HepG2 (cell line): ENCODE measurements around the gene PGC. TPM values are rescaled to one million over a fixed set of nuclear protein-coding genes. Genes with fewer than 3 reads are reported as not detected.

Experiments
- CCDC6 ChIP-seq: sonication (generic); formaldehyde crosslinking; IDR thresholded peaks from 2 replicates; pipeline ENCODE4 v1.8.1; 2022; ENCODE audit warnings: mild to moderate bottlenecking, missing genetic modification reagents, moderate library complexity
- CREM ChIP-seq, 2 experiments: sonication (generic) in 1 of 2; formaldehyde crosslinking in 1 of 2; IDR thresholded peaks; 2 replicates each; pipeline versions ENCODE4 v1.4.0 to v1.6.1; 2016 to 2020; ENCODE audit warnings: antibody characterized with exemption in 1 of 2, mild to moderate bottlenecking in 1 of 2, missing genetic modification reagents in 1 of 2
- ZBTB44 ChIP-seq: sonication (generic); formaldehyde crosslinking; IDR thresholded peaks from 2 replicates; pipeline ENCODE4 v1.4.0; 2020; ENCODE audit warnings: missing genetic modification reagents
- ZNF12 ChIP-seq: sonication (generic); formaldehyde crosslinking; IDR thresholded peaks from 2 replicates; pipeline ENCODE4 v1.5.0; 2020; ENCODE audit warnings: missing genetic modification reagents
- ZNF136 ChIP-seq: sonication (generic); formaldehyde crosslinking; IDR thresholded peaks from 2 replicates; pipeline ENCODE4 v1.8.1; 2022; ENCODE audit warnings: low read depth, mild to moderate bottlenecking, moderate library complexity, missing genetic modification reagents
- ZNF33B ChIP-seq: sonication (generic); formaldehyde crosslinking; IDR thresholded peaks from 2 replicates; pipeline ENCODE4 v1.5.1; 2020; ENCODE audit warnings: mild to moderate bottlenecking, missing genetic modification reagents
- ZNF646 ChIP-seq: sonication (generic); formaldehyde crosslinking; IDR thresholded peaks from 2 replicates; pipeline ENCODE4 v1.9.0; 2021; ENCODE audit warnings: mild to moderate bottlenecking, missing genetic modification reagents
- ZNF746 ChIP-seq: sonication (generic); formaldehyde crosslinking; IDR thresholded peaks from 2 replicates; pipeline ENCODE4 v1.8.0; 2022; ENCODE audit warnings: mild to moderate bottlenecking, missing genetic modification reagents
- polyA plus RNA-seq, 8 experiments: library from polyadenylated mRNA; depleted of rRNA in 3 of 8; stranded (reverse) in 7 of 8; unstranded in 1 of 8; fragments of >200 nt; fragmentation: Illumina TruSeq in 4 of 8; extraction: Trizol in 4 of 8; gene quantifications; 2 replicates each; pipeline versions ENCODE4 v1.2.1 to v1.2.3, GENCODE V29; 2011 to 2016; ENCODE audit warnings: low read depth in 4 of 8, missing spikeins in 1 of 8, mixed read lengths in 1 of 8; ENCODE audit not compliant: insufficient read depth in 1 of 8
- total RNA-seq, 5 experiments: library from RNA; depleted of rRNA; stranded (reverse); fragments of >200 nt; fragmentation: Illumina TruSeq; extraction: Trizol; gene quantifications; 2 replicates each; pipeline ENCODE4 v1.2.3, GENCODE V29; 2016; ENCODE audit warnings: low read depth in 1 of 5
- TF ChIP-seq, protein P1 (sequence below): sonication (generic); formaldehyde crosslinking; IDR thresholded peaks from 2 replicates; pipeline ENCODE4 v1.5.1; 2020; ENCODE audit warnings: missing genetic modification reagents, mild to moderate bottlenecking, borderline replicate concordance
- TF ChIP-seq, protein P2 (sequence below): sonication (generic); formaldehyde crosslinking; conservative IDR thresholded peaks from 2 replicates; pipeline ENCODE4 v1.8.1; 2023; ENCODE audit warnings: missing genetic modification reagents
- TF ChIP-seq, protein P3 (sequence below): sonication (generic); formaldehyde crosslinking; IDR thresholded peaks from 2 replicates; pipeline ENCODE4 v1.5.1; 2020; ENCODE audit warnings: mild to moderate bottlenecking, missing genetic modification reagents, moderate library complexity

Gene PGC
- total and polyA plus RNA-seq, 2 of the 13 experiments (the other 11 are each of a cell fraction or from before 2014, with no cell fraction given) = 426 to 502 TPM

DNA sequence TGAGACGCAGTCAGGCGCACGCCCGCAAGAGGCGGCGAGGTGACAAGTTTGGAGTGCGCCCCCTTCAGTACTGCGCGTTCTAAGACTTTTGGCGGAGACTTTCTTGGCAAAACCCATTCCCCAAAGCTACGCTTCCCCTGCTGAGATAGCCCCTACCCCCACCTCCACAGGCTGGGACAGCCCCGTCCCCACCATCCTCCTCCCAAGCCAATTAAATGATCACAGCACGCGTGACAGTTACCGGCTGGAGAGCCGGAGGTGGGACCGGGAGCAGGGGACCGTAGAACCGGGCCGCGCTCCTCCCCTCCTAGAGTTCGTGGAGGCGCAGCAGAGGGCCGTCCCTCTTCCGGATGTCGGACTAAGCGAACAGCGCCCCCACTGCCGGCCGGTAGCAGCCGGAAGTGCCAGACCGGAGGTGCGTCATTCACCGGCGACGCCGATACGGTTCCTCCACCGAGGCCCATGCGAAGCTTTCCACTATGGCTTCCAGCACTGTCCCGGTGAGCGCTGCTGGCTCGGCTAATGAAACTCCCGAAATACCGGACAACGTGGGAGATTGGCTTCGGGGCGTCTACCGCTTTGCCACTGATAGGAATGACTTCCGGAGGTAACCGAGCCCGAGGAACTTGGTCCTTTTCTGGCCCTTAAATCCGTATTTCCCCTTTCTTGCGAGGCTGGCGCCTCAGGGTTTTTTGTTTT lies 40.2 kb upstream of the PGC start, which contains the start of gene TOMM6 (continued):
- TF ChIP-seq ZNF646 (CRISPR knock-in tag) (no peak), CREM (IDR thresholded peaks at IDR 0.05) (peak; percentile 99), CREM (CRISPR knock-in tag; IDR thresholded peaks at IDR 0.05) (peak; percentile 92), ZNF33B (CRISPR knock-in tag) (peak; percentile 7; the same call in 1 of the 2 replicates), ZNF12 (CRISPR knock-in tag) (peak; percentile 19; the same call in 1 of the 2 replicates), ZBTB44 (CRISPR knock-in tag) (peak; percentile 59; the same call in 1 of the 2 replicates), ZNF746 (CRISPR knock-in tag) (peak; percentile 76), ZNF136 (CRISPR knock-in tag) (no peak), CCDC6 (CRISPR knock-in tag) (peak; percentile 71; the same call in 1 of the 2 replicates)
- TF ChIP-seq, protein P1, sequence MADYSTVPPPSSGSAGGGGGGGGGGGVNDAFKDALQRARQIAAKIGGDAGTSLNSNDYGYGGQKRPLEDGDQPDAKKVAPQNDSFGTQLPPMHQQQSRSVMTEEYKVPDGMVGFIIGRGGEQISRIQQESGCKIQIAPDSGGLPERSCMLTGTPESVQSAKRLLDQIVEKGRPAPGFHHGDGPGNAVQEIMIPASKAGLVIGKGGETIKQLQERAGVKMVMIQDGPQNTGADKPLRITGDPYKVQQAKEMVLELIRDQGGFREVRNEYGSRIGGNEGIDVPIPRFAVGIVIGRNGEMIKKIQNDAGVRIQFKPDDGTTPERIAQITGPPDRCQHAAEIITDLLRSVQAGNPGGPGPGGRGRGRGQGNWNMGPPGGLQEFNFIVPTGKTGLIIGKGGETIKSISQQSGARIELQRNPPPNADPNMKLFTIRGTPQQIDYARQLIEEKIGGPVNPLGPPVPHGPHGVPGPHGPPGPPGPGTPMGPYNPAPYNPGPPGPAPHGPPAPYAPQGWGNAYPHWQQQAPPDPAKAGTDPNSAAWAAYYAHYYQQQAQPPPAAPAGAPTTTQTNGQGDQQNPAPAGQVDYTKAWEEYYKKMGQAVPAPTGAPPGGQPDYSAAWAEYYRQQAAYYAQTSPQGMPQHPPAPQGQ (CRISPR knock-in tag) = no peak
- TF ChIP-seq, protein P2, sequence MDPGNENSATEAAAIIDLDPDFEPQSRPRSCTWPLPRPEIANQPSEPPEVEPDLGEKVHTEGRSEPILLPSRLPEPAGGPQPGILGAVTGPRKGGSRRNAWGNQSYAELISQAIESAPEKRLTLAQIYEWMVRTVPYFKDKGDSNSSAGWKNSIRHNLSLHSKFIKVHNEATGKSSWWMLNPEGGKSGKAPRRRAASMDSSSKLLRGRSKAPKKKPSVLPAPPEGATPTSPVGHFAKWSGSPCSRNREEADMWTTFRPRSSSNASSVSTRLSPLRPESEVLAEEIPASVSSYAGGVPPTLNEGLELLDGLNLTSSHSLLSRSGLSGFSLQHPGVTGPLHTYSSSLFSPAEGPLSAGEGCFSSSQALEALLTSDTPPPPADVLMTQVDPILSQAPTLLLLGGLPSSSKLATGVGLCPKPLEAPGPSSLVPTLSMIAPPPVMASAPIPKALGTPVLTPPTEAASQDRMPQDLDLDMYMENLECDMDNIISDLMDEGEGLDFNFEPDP (CRISPR knock-in tag) = no peak
- TF ChIP-seq, protein P3, sequence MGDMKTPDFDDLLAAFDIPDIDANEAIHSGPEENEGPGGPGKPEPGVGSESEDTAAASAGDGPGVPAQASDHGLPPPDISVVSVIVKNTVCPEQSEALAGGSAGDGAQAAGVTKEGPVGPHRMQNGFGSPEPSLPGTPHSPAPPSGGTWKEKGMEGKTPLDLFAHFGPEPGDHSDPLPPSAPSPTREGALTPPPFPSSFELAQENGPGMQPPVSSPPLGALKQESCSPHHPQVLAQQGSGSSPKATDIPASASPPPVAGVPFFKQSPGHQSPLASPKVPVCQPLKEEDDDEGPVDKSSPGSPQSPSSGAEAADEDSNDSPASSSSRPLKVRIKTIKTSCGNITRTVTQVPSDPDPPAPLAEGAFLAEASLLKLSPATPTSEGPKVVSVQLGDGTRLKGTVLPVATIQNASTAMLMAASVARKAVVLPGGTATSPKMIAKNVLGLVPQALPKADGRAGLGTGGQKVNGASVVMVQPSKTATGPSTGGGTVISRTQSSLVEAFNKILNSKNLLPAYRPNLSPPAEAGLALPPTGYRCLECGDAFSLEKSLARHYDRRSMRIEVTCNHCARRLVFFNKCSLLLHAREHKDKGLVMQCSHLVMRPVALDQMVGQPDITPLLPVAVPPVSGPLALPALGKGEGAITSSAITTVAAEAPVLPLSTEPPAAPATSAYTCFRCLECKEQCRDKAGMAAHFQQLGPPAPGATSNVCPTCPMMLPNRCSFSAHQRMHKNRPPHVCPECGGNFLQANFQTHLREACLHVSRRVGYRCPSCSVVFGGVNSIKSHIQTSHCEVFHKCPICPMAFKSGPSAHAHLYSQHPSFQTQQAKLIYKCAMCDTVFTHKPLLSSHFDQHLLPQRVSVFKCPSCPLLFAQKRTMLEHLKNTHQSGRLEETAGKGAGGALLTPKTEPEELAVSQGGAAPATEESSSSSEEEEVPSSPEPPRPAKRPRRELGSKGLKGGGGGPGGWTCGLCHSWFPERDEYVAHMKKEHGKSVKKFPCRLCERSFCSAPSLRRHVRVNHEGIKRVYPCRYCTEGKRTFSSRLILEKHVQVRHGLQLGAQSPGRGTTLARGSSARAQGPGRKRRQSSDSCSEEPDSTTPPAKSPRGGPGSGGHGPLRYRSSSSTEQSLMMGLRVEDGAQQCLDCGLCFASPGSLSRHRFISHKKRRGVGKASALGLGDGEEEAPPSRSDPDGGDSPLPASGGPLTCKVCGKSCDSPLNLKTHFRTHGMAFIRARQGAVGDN (CRISPR knock-in tag) = peak; percentile 85
